IMR-90 (cell line): ENCODE measurements around the gene GRM2. TPM values are rescaled to one million over a fixed set of nuclear protein-coding genes. Genes with fewer than 3 reads are reported as not detected.
A peak's percentile ranks its signal among the peaks of the same experiment; 100 is the strongest.

Experiments
- ATAC-seq: fragments of 200-7000 bp; cut with Tn5 transposase; 2 replicates; pipeline ENCODE4 v1.9.1; 2020; ENCODE audit warnings: low read depth, mild to moderate bottlenecking, moderate library complexity
- BruUV-seq: library from RNA; stranded (reverse); fragments of 400-500 nt; replicated peaks from 2 replicates; lab custom pipeline; 2021; lab: Mats Ljungman, UMichigan
- CTCF ChIA-PET: fragments of 300-600 bp; formaldehyde crosslinking; extraction: SDS; loops from one replicate; lab custom pipeline; 2021; ENCODE audit warnings: antibody characterized with exemption; lab: Yijun Ruan, JAX
- POLR2A ChIA-PET: fragments of 300-600 bp; sonication (Branson Sonifier 250); formaldehyde crosslinking; loops from one replicate; lab custom pipeline; 2022; ENCODE audit warnings: antibody characterized with exemption; ENCODE audit not compliant: unreplicated experiment; lab: Charles Lee
- DNase-seq: peaks from one replicate; pipeline ENCODE4 v3.0.0; 2013
- H2AFZ ChIP-seq: replicated peaks from 2 replicates; pipeline ENCODE3; 2013; ENCODE audit warnings: low read length, mild to moderate bottlenecking; ENCODE audit not compliant: poor library complexity
- H2AK5ac ChIP-seq: 2 replicates; pipeline ENCODE4 v1.6.1; 2013; ENCODE audit warnings: low read depth, low read length, inconsistent platforms
- H2AK9ac ChIP-seq: replicated peaks from 2 replicates; pipeline ENCODE3; 2013; ENCODE audit warnings: mild to moderate bottlenecking, low read depth, low read length, moderate library complexity; ENCODE audit not compliant: poor library complexity
- H2BK120ac ChIP-seq: 2 replicates; pipeline ENCODE4 v1.6.1; 2013; ENCODE audit warnings: low read depth, low read length, inconsistent platforms
- H2BK15ac ChIP-seq: 3 replicates; pipeline ENCODE4 v1.6.1; 2013; ENCODE audit warnings: low read depth, low read length, inconsistent platforms
- H2BK20ac ChIP-seq: 2 replicates; pipeline ENCODE4 v1.6.1; 2013; ENCODE audit warnings: low read depth, mild to moderate bottlenecking, inconsistent platforms, low read length, moderate library complexity
- H2BK5ac ChIP-seq: 2 replicates; pipeline ENCODE4 v1.6.1; 2013; ENCODE audit warnings: mild to moderate bottlenecking, low read depth, low read length, inconsistent platforms; ENCODE audit not compliant: poor library complexity, severe bottlenecking
- H3K14ac ChIP-seq: replicated peaks from 2 replicates; pipeline ENCODE4 v1.6.1; 2013; ENCODE audit warnings: low read depth, low read length, inconsistent platforms
- H3K18ac ChIP-seq: 2 replicates; pipeline ENCODE4 v1.6.1; 2013; ENCODE audit warnings: low read depth, low read length, control low read depth
- H3K23ac ChIP-seq: 2 replicates; pipeline ENCODE4 v1.6.1; 2013; ENCODE audit warnings: low read depth, low read length, inconsistent platforms
- H3K27ac ChIP-seq: 2 replicates; pipeline ENCODE4 v1.5.1; 2013; ENCODE audit warnings: mild to moderate bottlenecking, control low read depth, low read length; ENCODE audit not compliant: insufficient read depth
- H3K27me3 ChIP-seq: 2 replicates; pipeline ENCODE4 v1.6.1; 2013; ENCODE audit warnings: low read length; ENCODE audit not compliant: control insufficient read depth, insufficient read depth
- H3K36me3 ChIP-seq: 2 replicates; pipeline ENCODE4 v1.6.1; 2013; ENCODE audit warnings: low read length, mixed read lengths; ENCODE audit not compliant: control insufficient read depth, insufficient read depth
- H3K4ac ChIP-seq: 2 replicates; pipeline ENCODE4 v1.6.1; 2013; ENCODE audit warnings: low read depth, low read length, inconsistent platforms
- H3K4me1 ChIP-seq: 2 replicates; pipeline ENCODE4 v1.6.1; 2013; ENCODE audit warnings: low read length, mixed read lengths; ENCODE audit not compliant: control insufficient read depth, insufficient read depth
- H3K4me2 ChIP-seq: 2 replicates; pipeline ENCODE4 v1.6.1; 2013; ENCODE audit warnings: low read depth, mild to moderate bottlenecking, control low read depth, low read length, moderate library complexity
- H3K4me3 ChIP-seq: 2 replicates; pipeline ENCODE4 v1.5.1; 2013; ENCODE audit warnings: low read depth, mild to moderate bottlenecking, control low read depth, low read length, moderate library complexity; ENCODE audit not compliant: insufficient read depth
- H3K56ac ChIP-seq: 2 replicates; pipeline ENCODE4 v1.6.1; 2013; ENCODE audit warnings: low read length, inconsistent platforms; ENCODE audit not compliant: insufficient read depth; ENCODE audit errors: extremely low read depth
- H3K79me1 ChIP-seq, 2 experiments: 2 replicates each; pipeline ENCODE4 v1.6.1; 2013; ENCODE audit warnings: low read length in 2 of 2, inconsistent platforms in 1 of 2, low read depth in 1 of 2
- H3K9ac ChIP-seq: 2 replicates; pipeline ENCODE4 v1.6.1; 2013; ENCODE audit warnings: low read depth, low read length, control low read depth
- H3K9me1 ChIP-seq: 2 replicates; pipeline ENCODE4 v1.6.1; 2013; ENCODE audit warnings: low read length, inconsistent platforms; ENCODE audit not compliant: insufficient read depth
- H3K9me3 ChIP-seq: 2 replicates; pipeline ENCODE4 v1.6.1; 2013; ENCODE audit warnings: low read length; ENCODE audit not compliant: control insufficient read depth, insufficient read depth
- H4K20me1 ChIP-seq: 2 replicates; pipeline ENCODE4 v1.6.1; 2013; ENCODE audit warnings: low read length, inconsistent platforms; ENCODE audit not compliant: insufficient read depth
- H4K5ac ChIP-seq: 2 replicates; pipeline ENCODE4 v1.6.1; 2013; ENCODE audit warnings: mild to moderate bottlenecking, low read depth, low read length, control low read depth
- H4K8ac ChIP-seq, 2 experiments: 2 replicates each; pipeline ENCODE4 v1.6.1; 2013; ENCODE audit warnings: low read depth in 2 of 2, low read length in 2 of 2, control low read depth in 1 of 2, inconsistent platforms in 1 of 2
- H4K91ac ChIP-seq: 2 replicates; pipeline ENCODE4 v1.6.1; 2013; ENCODE audit warnings: low read depth, low read length, inconsistent platforms; ENCODE audit not compliant: insufficient read depth
- BHLHE40 ChIP-seq: fragments of 150-350 bp; IDR thresholded peaks from 2 replicates; pipeline ENCODE4 v1.6.1; 2016; ENCODE audit warnings: mild to moderate bottlenecking, low read depth, low read length
- CEBPB ChIP-seq: IDR thresholded peaks from 2 replicates; pipeline ENCODE4 v1.6.1; 2012; ENCODE audit warnings: low read depth, low read length, improper control_type of control experiment
- CHD1 ChIP-seq: IDR thresholded peaks from 2 replicates; pipeline ENCODE4 v1.6.1; 2012; ENCODE audit warnings: low read depth, low read length, improper control_type of control experiment
- CTCF ChIP-seq: conservative IDR thresholded peaks from 2 replicates; pipeline ENCODE4 v1.5.1; 2012; ENCODE audit warnings: mild to moderate bottlenecking, low read depth, low read length, improper control_type of control experiment
- MAFK ChIP-seq: IDR thresholded peaks from 2 replicates; pipeline ENCODE4 v1.6.1; 2012; ENCODE audit warnings: low read depth, low read length, improper control_type of control experiment
- MXI1 ChIP-seq: IDR thresholded peaks from 2 replicates; pipeline ENCODE4 v1.6.1; 2012; ENCODE audit warnings: low read depth, mild to moderate bottlenecking, low read length, moderate library complexity, borderline replicate concordance
- POLR2A ChIP-seq: IDR thresholded peaks from 2 replicates; pipeline ENCODE4 v1.6.1; 2012; ENCODE audit warnings: mild to moderate bottlenecking, low read depth, low read length
- RAD21 ChIP-seq: IDR thresholded peaks from 2 replicates; pipeline ENCODE4 v1.6.1; 2012; ENCODE audit warnings: low read length, improper control_type of control experiment
- RCOR1 ChIP-seq: IDR thresholded peaks from 2 replicates; pipeline ENCODE4 v1.6.1; 2012; ENCODE audit warnings: mild to moderate bottlenecking, low read length, improper control_type of control experiment; ENCODE audit not compliant: insufficient replicate concordance
- RFX5 ChIP-seq: IDR thresholded peaks from 2 replicates; pipeline ENCODE4 v1.8.0; 2012; ENCODE audit warnings: low read depth, mild to moderate bottlenecking, low read length, moderate library complexity
- SMC3 ChIP-seq: fragments of 150-350 bp; IDR thresholded peaks from 2 replicates; pipeline ENCODE4 v1.6.1; 2016; ENCODE audit warnings: low read depth, mild to moderate bottlenecking, antibody characterized with exemption, low read length, moderate library complexity
- USF2 ChIP-seq: fragments of 150-350 bp; IDR thresholded peaks from 2 replicates; pipeline ENCODE4 v1.6.1; 2017; ENCODE audit warnings: mild to moderate bottlenecking, antibody characterized with exemption, low read length, low read depth
- WGBS, 2 experiments: methylation state at CpG; one replicate each; pipeline versions ENCODE4 v1.1.5 to v1.1.7; 2013; ENCODE audit warnings: missing lambda C conversion rate in 2 of 2; ENCODE audit not compliant: insufficient read length in 1 of 2; ENCODE audit errors: extremely low coverage in 2 of 2; 5-methylcytosine and 5-hydroxymethylcytosine counted together
- dilution Hi-C: fragments of 300-500 bp; cut with HindIII; formaldehyde crosslinking; loops from one replicate; pipeline ENCODE4 v1.14.3; 2018; ENCODE audit warnings: low sequenced_read_pairs; ENCODE audit not compliant: unreplicated experiment
- in situ Hi-C: fragments of 300-500 bp; cut with MboI; formaldehyde crosslinking; loops from 3 replicates; pipeline ENCODE4 v1.14.3; 2019; ENCODE audit warnings: low sequenced_read_pairs, inconsistent platforms, mixed read lengths
- intact Hi-C: fragments of 100-400 bp; cut with micrococcal nuclease; formaldehyde crosslinking; loops from 2 replicates; pipeline ENCODE4 v1.10.0; 2022
- polyA plus RNA-seq, 3 experiments: library from polyadenylated mRNA; depleted of rRNA; stranded (reverse); fragments of >200 nt; gene quantifications; 2 replicates each; pipeline ENCODE4 v1.2.3, GENCODE V29; 2012; ENCODE audit warnings: low replicate concordance in 1 of 3
- total RNA-seq: library from RNA; depleted of rRNA; stranded (reverse); fragments of >200 nt; gene quantifications from 2 replicates; pipeline ENCODE4 v1.2.3, GENCODE V29; 2012

GRM2 gene
- total and polyA plus RNA-seq, 2 of the 4 experiments (the other 2 are of a cell fraction) = under 0.01 to 0.14 TPM

DNA sequence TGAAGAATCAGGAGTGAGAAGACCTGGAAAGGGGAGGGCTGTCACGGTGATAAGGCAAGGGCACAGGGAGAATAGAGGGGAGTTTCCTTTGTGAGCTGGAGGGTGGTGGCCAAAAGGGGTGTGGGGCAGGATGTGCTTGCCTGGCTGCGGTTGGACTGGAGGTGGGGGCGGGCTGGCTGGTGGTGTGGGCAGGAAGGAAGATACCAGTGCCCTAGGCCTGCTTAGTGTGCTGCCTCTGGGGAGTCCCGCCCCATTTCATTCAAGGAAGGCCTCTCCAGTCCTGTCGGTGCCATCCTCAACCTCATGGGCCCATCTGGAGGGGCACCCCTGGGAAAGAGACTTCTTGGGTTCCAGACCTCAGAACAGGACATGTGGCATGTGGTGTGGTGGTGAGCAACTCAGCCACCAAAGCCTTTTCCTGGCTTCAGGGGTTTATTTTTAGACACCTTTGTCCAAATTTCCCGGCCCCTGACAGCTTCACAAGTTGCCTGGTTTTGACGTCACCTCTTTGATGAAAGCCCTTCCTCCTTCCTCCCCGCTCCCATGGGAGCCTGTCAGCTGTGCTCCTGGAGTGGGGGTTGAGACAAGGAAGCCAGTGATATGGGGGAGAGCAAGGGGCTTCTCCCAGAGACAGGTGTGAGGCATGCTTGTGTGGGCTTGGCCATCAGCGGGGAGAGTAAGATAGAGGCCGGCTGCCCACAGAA is 20.2 kb upstream of the GRM2 start (continued):
- TF ChIP-seq MAFK = no peak

GRCh38 chr3:51687431-51688205 is 19.2 kb upstream of the GRM2 start:
- no peak overlapping the region for H4K91ac ChIP-seq
- in situ Hi-C loops (loop anchor here (25.0 kb wide), 1 partner anchor 1075 kb away; the partner anchor contains the start of genes CISH and MAPKAPK3), intact Hi-C loops (no loop called here), dilution Hi-C loops (no loop called here)
- ChIA-PET CTCF (interaction anchor here (0.8 to 1.6 kb wide), 2 partner anchors 10 to 18 kb away, joined by 3 to 6 read pairs; no protein-coding TSS in a partner anchor), POLR2A (interaction anchor here (0.6 kb wide), 1 partner anchor 302 kb away, joined by 7 read pairs; the partner anchor contains the start of gene MANF)
- H3K14ac ChIP-seq = no peak overlapping the region; the same call in 1 of the 2 replicates
- no peak overlapping the region for H3K4me3 ChIP-seq
- ATAC-seq (peak; percentile 74), DNase-seq (peak; percentile 62)
- H2BK15ac ChIP-seq = no peak overlapping the region
- no peak overlapping the region for H3K18ac ChIP-seq
- H2AK5ac ChIP-seq = no peak overlapping the region
- H3K56ac ChIP-seq = no peak overlapping the region
- no TSS peak for BruUV-seq
- H3K4me1 ChIP-seq = peaks cover 5% of the 10 kb centered on the region
- no peak overlapping the region for H3K23ac ChIP-seq
- no peak overlapping the region for H3K4ac ChIP-seq
- H2BK5ac ChIP-seq = no peak overlapping the region
- H3K9ac ChIP-seq = no peak overlapping the region
- no peaks in the 10 kb centered on the region for H3K9me3 ChIP-seq
- H3K4me2 ChIP-seq = no peak overlapping the region
- H3K27me3 ChIP-seq = no peaks in the 10 kb centered on the region
- no peak overlapping the region for H3K27ac ChIP-seq
- peaks cover 13% of the 10 kb centered on the region for H4K20me1 ChIP-seq
- 0 out of 2 replicates have a peak overlapping the region, but pooled peaks have one; percentile 7 for H2BK20ac ChIP-seq
- H3K36me3 ChIP-seq = peaks cover 35% of the 10 kb centered on the region
- H2AK9ac ChIP-seq = no peak overlapping the region
- no peak overlapping the region for H2BK120ac ChIP-seq
- H4K8ac ChIP-seq = no peak overlapping the region
- H3K79me1 ChIP-seq = peaks cover 14 to 15% of the 10 kb centered on the region in 2 experiments; a peak in 2 of 4 replicates
- no peak overlapping the region for H2AFZ ChIP-seq
- peaks cover 10% of the 10 kb centered on the region for H3K9me1 ChIP-seq
- no peak overlapping the region for H4K5ac ChIP-seq
- 76% methylated on average over 5 of the region's 14 CpGs; no CpG with 5 or more reads in 1 of the 2 experiments for WGBS, 2 experiments
- TF ChIP-seq POLR2A (no peak), MAFK (no peak), USF2 (no peak), CEBPB (no peak), RCOR1 (no peak), RAD21 (no peak), SMC3 (no peak), MXI1 (no peak), RFX5 (no peak), CTCF (no peak), BHLHE40 (no peak), CHD1 (no peak)
